Stomach (tissue), 9 donors: Measurements from ENCODE around the gene BBS9. TPM values are rescaled to one million over a fixed set of nuclear protein-coding genes. Genes with fewer than 3 reads are reported as not detected.
A peak's percentile ranks its signal among the peaks of the same experiment; 100 is the strongest.

Source experiments
- DNase-seq, 2 donors: peaks; one replicate each; pipeline versions ENCODE4 v3.0.0 to v3.0.0-alpha.2; 2013 to 2019
- H3K27ac ChIP-seq, 5 donors: fragments of 200-600 bp in 4 of 5; sonication (generic) in 4 of 5; one replicate each; pipeline ENCODE4 v1.5.1; 2013 to 2019; ENCODE audit warnings: mild to moderate bottlenecking in 1 of 5, moderate library complexity in 1 of 5
- H3K27me3 ChIP-seq, 3 donors: fragments of 200-600 bp; sonication (generic); one replicate each; pipeline ENCODE4 v1.5.1; 2017 to 2019; ENCODE audit warnings: mixed run types in 1 of 3
- H3K36me3 ChIP-seq, 4 donors: fragments of 200-600 bp; sonication (generic); 1 replicate in 3 of 4; 2 replicates in 1 of 4; pipeline ENCODE4 v1.5.1; 2016 to 2019
- H3K4me1 ChIP-seq, 4 donors: fragments of 200-600 bp; sonication (generic); one replicate each; pipeline ENCODE4 v1.5.1; 2016 to 2019
- H3K4me3 ChIP-seq, 4 donors: fragments of 200-600 bp; sonication (generic) in 3 of 4; one replicate each; pipeline ENCODE4 v1.5.1; 2016 to 2019; ENCODE audit warnings: mild to moderate bottlenecking in 1 of 4
- H3K9me3 ChIP-seq, 4 donors: fragments of 200-600 bp; sonication (generic); one replicate each; pipeline ENCODE4 v1.5.1; 2016 to 2019
- CTCF ChIP-seq, 7 experiments: fragments of 450-650 bp in 4 of 7; fragments of 200-600 bp in 3 of 7; sonication (generic) in 3 of 7; IDR thresholded peaks; one replicate each; pipeline ENCODE4 v1.5.1; 2016 to 2019; ENCODE audit warnings: antibody characterized with exemption in 7 of 7, control low read depth in 2 of 7, mild to moderate bottlenecking in 1 of 7
- EP300 ChIP-seq: sonication (generic); formaldehyde crosslinking; IDR thresholded peaks from one replicate; pipeline ENCODE4 v1.6.1; 2017; ENCODE audit warnings: antibody characterized with exemption
- POLR2A ChIP-seq, 4 donors: fragments of 450-650 bp; IDR thresholded peaks; one replicate each; pipeline ENCODE4 v1.6.1; 2016; ENCODE audit warnings: antibody characterized with exemption in 4 of 4, control low read depth in 2 of 4, mild to moderate bottlenecking in 1 of 4, moderate library complexity in 1 of 4
- POLR2AphosphoS5 ChIP-seq, 3 donors: sonication (generic); formaldehyde crosslinking; IDR thresholded peaks; one replicate each; pipeline ENCODE4 v1.6.1; 2016; ENCODE audit warnings: antibody characterized with exemption in 3 of 3
- WGBS, 5 donors: extraction: QIAGEN DNeasy Blood & Tissue Kit in 3 of 5; methylation state at CpG; one replicate each; pipeline versions ENCODE4 v1.1.5 to v1.1.7; 2013 to 2018; 5-methylcytosine and 5-hydroxymethylcytosine counted together
- intact Hi-C: fragments of 100-400 bp; cut with DNase I; formaldehyde crosslinking; loops from one replicate; pipeline ENCODE4 v1.15.1; 2023; ENCODE audit warnings: low total_unique reads
- polyA plus RNA-seq, 3 donors: library from polyadenylated mRNA; stranded (reverse); fragments of 200-250 nt; gene quantifications; one replicate each; pipeline ENCODE4 v1.2.3, GENCODE V29; 2013
- total RNA-seq, 5 donors: library from RNA; depleted of rRNA; stranded (reverse); fragments of >200 nt; gene quantifications; one replicate each; pipeline versions ENCODE4 v1.1.0 to v1.2.3, GENCODE V29; 2014 to 2016
- donor health status: healthy with polysubstance abuse.
- donor health status: Bipolar disorder and iron deficiency.
- donor health status: healthy.

Gene BBS9
- total and polyA plus RNA-seq, 8 donors = 3.2 to 43.9 (median 5.9) TPM

- H3K4me3 ChIP-seq = no peak overlapping the region
- no peak overlapping the region for H3K27ac ChIP-seq
- 90 to 98% (median 95%) methylated on average over 2 of the region's 2 CpGs for WGBS, 5 donors
- H3K9me3 ChIP-seq = no peaks in the 10 kb centered on the region
- DNase-seq = no peak
- intact Hi-C loops = no loop called here
- H3K4me1 ChIP-seq = peaks cover 0 to 5% (median 0%) of the 10 kb centered on the region in 4 donors
- H3K36me3 ChIP-seq = no peaks in the 10 kb centered on the region
- TF ChIP-seq POLR2A (IDR thresholded peaks at IDR 0.05) = no peak
- TF ChIP-seq CTCF (IDR thresholded peaks at IDR 0.05) = no peak
- TF ChIP-seq POLR2AphosphoS5 (IDR thresholded peaks at IDR 0.05) = no peak
- TF ChIP-seq EP300 = no peak
- H3K27me3 ChIP-seq = no peaks in the 10 kb centered on the region
Observed at GRCh38 chr7:33497051-33497450, 367.7 kb downstream of the BBS9 start.

GRCh38 chr7:33500703-33501701, 371.6 kb downstream of the BBS9 start:
- Histone ChIP-seq H3K27me3 (no peaks in the 10 kb centered on the region), H3K36me3 (peaks cover 0 to 6% (median 0%) of the 10 kb centered on the region in 4 donors), H3K27ac (peak overlapping the region in 1 of 5 donors; percentile 17), H3K9me3 (no peaks in the 10 kb centered on the region), H3K4me1 (peaks cover 0 to 5% (median 0%) of the 10 kb centered on the region in 4 donors), H3K4me3 (no peak overlapping the region)
- no peak for TF ChIP-seq CTCF (IDR thresholded peaks at IDR 0.05)
- no peak for TF ChIP-seq EP300
- TF ChIP-seq POLR2A (IDR thresholded peaks at IDR 0.05) = no peak
- TF ChIP-seq POLR2AphosphoS5 (IDR thresholded peaks at IDR 0.05) = no peak
- intact Hi-C loops = no loop called here
- WGBS, 5 donors = 70 to 85% (median 76%) methylated on average over 9 of the region's 9 CpGs
- no peak for DNase-seq

GRCh38 chr7:33503014-33503413, 373.6 kb downstream of the BBS9 start:
- peaks cover 0 to 13% (median 0%) of the 10 kb centered on the region in 4 donors for H3K36me3 ChIP-seq
- intact Hi-C loops = no loop called here
- H3K27me3 ChIP-seq = no peaks in the 10 kb centered on the region
- no peak overlapping the region for H3K27ac ChIP-seq
- 50 to 84% (median 62%) methylated on average over 9 of the region's 9 CpGs for WGBS, 5 donors
- peaks cover 0 to 5% (median 0%) of the 10 kb centered on the region in 4 donors for H3K4me1 ChIP-seq
- peak in 1 of 2 donors; percentile 21 for DNase-seq
- TF ChIP-seq POLR2A (IDR thresholded peaks at IDR 0.05) = no peak
- TF ChIP-seq CTCF (IDR thresholded peaks at IDR 0.05) = no peak
- TF ChIP-seq POLR2AphosphoS5 (IDR thresholded peaks at IDR 0.05) = no peak
- no peak for TF ChIP-seq EP300
- H3K4me3 ChIP-seq = no peak overlapping the region
- H3K9me3 ChIP-seq = no peaks in the 10 kb centered on the region

GRCh38 chr7:33503736-33504135, 374.4 kb downstream of the BBS9 start:
- Histone ChIP-seq H3K4me3 (no peak overlapping the region), H3K27ac (no peak overlapping the region), H3K27me3 (no peaks in the 10 kb centered on the region), H3K36me3 (peaks cover 0 to 13% (median 2%) of the 10 kb centered on the region in 4 donors), H3K4me1 (peaks cover 0 to 5% (median 0%) of the 10 kb centered on the region in 4 donors), H3K9me3 (no peaks in the 10 kb centered on the region)
- intact Hi-C loops = no loop called here
- no peak for TF ChIP-seq POLR2AphosphoS5 (IDR thresholded peaks at IDR 0.05)
- TF ChIP-seq EP300 = no peak
- TF ChIP-seq POLR2A (IDR thresholded peaks at IDR 0.05) = no peak
- TF ChIP-seq CTCF (IDR thresholded peaks at IDR 0.05) = no peak
- WGBS, 5 donors = 65 to 83% (median 76%) methylated on average over 5 of the region's 5 CpGs
- DNase-seq = no peak
